ENCODE results near the gene ACTR2.

ACTR2 gene

GRCh38 chr2:65281627-65282351, 54.2 kb downstream of the ACTR2 start:
- H3K9me3 ChIP-seq (ENCODE audit: control insufficient read depth in 1 of 2, low read length in 2 of 2) = no peaks in the 10 kb centered on the region
- H3K4me1 ChIP-seq (ENCODE audit: control insufficient read depth in 1 of 2, insufficient read depth in 2 of 2, low read length in 2 of 2) = peaks cover 3 to 7% of the 10 kb centered on the region in 2 donors
- H3K36me3 ChIP-seq (ENCODE audit: control insufficient read depth in 1 of 2, insufficient read depth in 2 of 2, low read length in 2 of 2) = no peaks in the 10 kb centered on the region
- no peak overlapping the region for H3K4me3 ChIP-seq (ENCODE audit: low read depth in 1 of 2, low read length in 2 of 2)
- no peaks in the 10 kb centered on the region for H3K27me3 ChIP-seq (ENCODE audit: low read depth, low read length)
- H3K27ac ChIP-seq (ENCODE audit: low read length) = no peak overlapping the region

GRCh38 chr2:65282477-65283053, 54.9 kb downstream of the ACTR2 start:
- Histone ChIP-seq H3K36me3 (ENCODE audit: control insufficient read depth in 1 of 2, insufficient read depth in 2 of 2, low read length in 2 of 2) (no peaks in the 10 kb centered on the region), H3K4me1 (ENCODE audit: control insufficient read depth in 1 of 2, insufficient read depth in 2 of 2, low read length in 2 of 2) (peaks cover 3 to 7% of the 10 kb centered on the region in 2 donors), H3K27ac (ENCODE audit: low read length) (no peak overlapping the region), H3K27me3 (ENCODE audit: low read depth, low read length) (no peaks in the 10 kb centered on the region), H3K9me3 (ENCODE audit: control insufficient read depth in 1 of 2, low read length in 2 of 2) (no peaks in the 10 kb centered on the region), H3K4me3 (ENCODE audit: low read depth in 1 of 2, low read length in 2 of 2) (no peak overlapping the region)

GRCh38 chr2:65287364-65287763, 59.7 kb downstream of the ACTR2 start:
- Histone ChIP-seq H3K27me3 (ENCODE audit: low read depth, low read length) (no peaks in the 10 kb centered on the region), H3K9me3 (ENCODE audit: control insufficient read depth in 1 of 2, low read length in 2 of 2) (no peaks in the 10 kb centered on the region), H3K36me3 (ENCODE audit: control insufficient read depth in 1 of 2, insufficient read depth in 2 of 2, low read length in 2 of 2) (no peaks in the 10 kb centered on the region), H3K4me3 (ENCODE audit: low read depth in 1 of 2, low read length in 2 of 2) (no peak overlapping the region), H3K27ac (ENCODE audit: low read length) (no peak overlapping the region), H3K4me1 (ENCODE audit: control insufficient read depth in 1 of 2, insufficient read depth in 2 of 2, low read length in 2 of 2) (peaks cover 0 to 6% of the 10 kb centered on the region in 2 donors)

- H3K27me3 ChIP-seq (ENCODE audit: low read depth, low read length) = no peaks in the 10 kb centered on the region
- H3K9me3 ChIP-seq (ENCODE audit: control insufficient read depth in 1 of 2, low read length in 2 of 2) = no peaks in the 10 kb centered on the region
- no peaks in the 10 kb centered on the region for H3K36me3 ChIP-seq (ENCODE audit: control insufficient read depth in 1 of 2, insufficient read depth in 2 of 2, low read length in 2 of 2)
- H3K4me3 ChIP-seq (ENCODE audit: low read depth in 1 of 2, low read length in 2 of 2) = no peak overlapping the region
- H3K27ac ChIP-seq (ENCODE audit: low read length) = no peak overlapping the region
- H3K4me1 ChIP-seq (ENCODE audit: control insufficient read depth in 1 of 2, insufficient read depth in 2 of 2, low read length in 2 of 2) = peaks cover 0 to 13% of the 10 kb centered on the region in 2 donors
These were observed 63.8 kb downstream of the ACTR2 start for GRCh38 chr2:65291216-65292105.

- Histone ChIP-seq H3K36me3 (ENCODE audit: control insufficient read depth in 1 of 2, insufficient read depth in 2 of 2, low read length in 2 of 2) (no peaks in the 10 kb centered on the region), H3K27ac (ENCODE audit: low read length) (no peak overlapping the region), H3K27me3 (ENCODE audit: low read depth, low read length) (no peaks in the 10 kb centered on the region), H3K4me3 (ENCODE audit: low read depth in 1 of 2, low read length in 2 of 2) (no peak overlapping the region), H3K9me3 (ENCODE audit: control insufficient read depth in 1 of 2, low read length in 2 of 2) (no peaks in the 10 kb centered on the region), H3K4me1 (ENCODE audit: control insufficient read depth in 1 of 2, insufficient read depth in 2 of 2, low read length in 2 of 2) (peaks cover 0 to 13% of the 10 kb centered on the region in 2 donors)
These were observed 64.4 kb downstream of the ACTR2 start for GRCh38 chr2:65292106-65292400.

GRCh38 chr2:65292461-65293011, 64.9 kb downstream of the ACTR2 start:
- Histone ChIP-seq H3K4me3 (ENCODE audit: low read depth in 1 of 2, low read length in 2 of 2) (no peak overlapping the region), H3K27me3 (ENCODE audit: low read depth, low read length) (no peaks in the 10 kb centered on the region), H3K4me1 (ENCODE audit: control insufficient read depth in 1 of 2, insufficient read depth in 2 of 2, low read length in 2 of 2) (peaks cover 0 to 13% of the 10 kb centered on the region in 2 donors), H3K27ac (ENCODE audit: low read length) (no peak overlapping the region), H3K36me3 (ENCODE audit: control insufficient read depth in 1 of 2, insufficient read depth in 2 of 2, low read length in 2 of 2) (no peaks in the 10 kb centered on the region), H3K9me3 (ENCODE audit: control insufficient read depth in 1 of 2, low read length in 2 of 2) (no peaks in the 10 kb centered on the region)

- no peak overlapping the region for H3K4me3 ChIP-seq (ENCODE audit: low read depth in 1 of 2, low read length in 2 of 2)
- no peaks in the 10 kb centered on the region for H3K27me3 ChIP-seq (ENCODE audit: low read depth, low read length)
- H3K9me3 ChIP-seq (ENCODE audit: control insufficient read depth in 1 of 2, low read length in 2 of 2) = no peaks in the 10 kb centered on the region
- no peaks in the 10 kb centered on the region for H3K36me3 ChIP-seq (ENCODE audit: control insufficient read depth in 1 of 2, insufficient read depth in 2 of 2, low read length in 2 of 2)
- peaks cover 0 to 13% of the 10 kb centered on the region in 2 donors for H3K4me1 ChIP-seq (ENCODE audit: control insufficient read depth in 1 of 2, insufficient read depth in 2 of 2, low read length in 2 of 2)
- no peak overlapping the region for H3K27ac ChIP-seq (ENCODE audit: low read length)
These were observed 65.7 kb downstream of the ACTR2 start for GRCh38 chr2:65293376-65293775.

- no peak overlapping the region for H3K27ac ChIP-seq (ENCODE audit: low read length)
- no peaks in the 10 kb centered on the region for H3K27me3 ChIP-seq (ENCODE audit: low read depth, low read length)
- peaks cover 0 to 13% of the 10 kb centered on the region in 2 donors for H3K4me1 ChIP-seq (ENCODE audit: control insufficient read depth in 1 of 2, insufficient read depth in 2 of 2, low read length in 2 of 2)
- H3K9me3 ChIP-seq (ENCODE audit: control insufficient read depth in 1 of 2, low read length in 2 of 2) = no peaks in the 10 kb centered on the region
- no peaks in the 10 kb centered on the region for H3K36me3 ChIP-seq (ENCODE audit: control insufficient read depth in 1 of 2, insufficient read depth in 2 of 2, low read length in 2 of 2)
- H3K4me3 ChIP-seq (ENCODE audit: low read depth in 1 of 2, low read length in 2 of 2) = no peak overlapping the region
These were observed 66.5 kb downstream of the ACTR2 start for GRCh38 chr2:65294136-65294535.

- H3K4me1 ChIP-seq (ENCODE audit: control insufficient read depth in 1 of 2, insufficient read depth in 2 of 2, low read length in 2 of 2) = peaks cover 0 to 19% of the 10 kb centered on the region in 2 donors
- H3K27me3 ChIP-seq (ENCODE audit: low read depth, low read length) = no peaks in the 10 kb centered on the region
- H3K9me3 ChIP-seq (ENCODE audit: control insufficient read depth in 1 of 2, low read length in 2 of 2) = no peaks in the 10 kb centered on the region
- no peak overlapping the region for H3K4me3 ChIP-seq (ENCODE audit: low read depth in 1 of 2, low read length in 2 of 2)
- H3K27ac ChIP-seq (ENCODE audit: low read length) = no peak overlapping the region
- no peaks in the 10 kb centered on the region for H3K36me3 ChIP-seq (ENCODE audit: control insufficient read depth in 1 of 2, insufficient read depth in 2 of 2, low read length in 2 of 2)
These were observed 67.1 kb downstream of the ACTR2 start for GRCh38 chr2:65294701-65295100.

- H3K27me3 ChIP-seq (ENCODE audit: low read depth, low read length) = no peaks in the 10 kb centered on the region
- no peak overlapping the region for H3K27ac ChIP-seq (ENCODE audit: low read length)
- no peaks in the 10 kb centered on the region for H3K9me3 ChIP-seq (ENCODE audit: control insufficient read depth in 1 of 2, low read length in 2 of 2)
- no peaks in the 10 kb centered on the region for H3K36me3 ChIP-seq (ENCODE audit: control insufficient read depth in 1 of 2, insufficient read depth in 2 of 2, low read length in 2 of 2)
- H3K4me1 ChIP-seq (ENCODE audit: control insufficient read depth in 1 of 2, insufficient read depth in 2 of 2, low read length in 2 of 2) = peaks cover 0 to 38% of the 10 kb centered on the region in 2 donors
- H3K4me3 ChIP-seq (ENCODE audit: low read depth in 1 of 2, low read length in 2 of 2) = no peak overlapping the region
These were observed 69.3 kb downstream of the ACTR2 start for GRCh38 chr2:65296971-65297370.

GRCh38 chr2:65297544-65297943, 69.9 kb downstream of the ACTR2 start:
- Histone ChIP-seq H3K27me3 (ENCODE audit: low read depth, low read length) (no peaks in the 10 kb centered on the region), H3K4me1 (ENCODE audit: control insufficient read depth in 1 of 2, insufficient read depth in 2 of 2, low read length in 2 of 2) (peaks cover 4 to 35% of the 10 kb centered on the region in 2 donors), H3K36me3 (ENCODE audit: control insufficient read depth in 1 of 2, insufficient read depth in 2 of 2, low read length in 2 of 2) (no peaks in the 10 kb centered on the region), H3K9me3 (ENCODE audit: control insufficient read depth in 1 of 2, low read length in 2 of 2) (no peaks in the 10 kb centered on the region), H3K27ac (ENCODE audit: low read length) (no peak overlapping the region), H3K4me3 (ENCODE audit: low read depth in 1 of 2, low read length in 2 of 2) (no peak overlapping the region)

All from muscle layer of duodenum (tissue), 2 donors.